ENCODE results near the gene NOL3.
"Not testable (repeated sequence)": the region's sequence is repeated elsewhere in the genome, so short reads cannot be mapped to it uniquely, and the experiment has no call there.

DNA sequence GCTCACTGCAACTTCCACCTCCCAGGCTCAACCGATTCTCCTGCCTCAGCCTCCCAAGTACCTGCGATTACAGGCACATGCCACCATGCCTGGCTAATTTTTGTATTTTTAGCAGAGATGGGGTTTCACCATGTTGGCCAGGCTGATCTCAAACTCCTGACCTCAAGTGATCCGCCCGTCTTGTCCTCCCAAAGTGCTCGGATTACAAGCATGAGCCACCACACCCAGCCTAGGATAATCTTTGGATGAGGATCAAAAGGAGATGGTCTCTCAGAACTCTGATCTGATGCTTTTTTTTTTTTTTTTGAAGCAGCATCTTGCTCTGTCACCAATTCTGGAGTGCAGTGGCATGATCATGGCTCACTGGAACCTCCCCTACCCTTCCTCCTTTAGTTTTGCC, 47.5 kb upstream of the NOL3 start:
- TF ChIP-seq POLR2A (IDR thresholded peaks at IDR 0.05), result not testable (repeated sequence)
- TF ChIP-seq, protein P1, sequence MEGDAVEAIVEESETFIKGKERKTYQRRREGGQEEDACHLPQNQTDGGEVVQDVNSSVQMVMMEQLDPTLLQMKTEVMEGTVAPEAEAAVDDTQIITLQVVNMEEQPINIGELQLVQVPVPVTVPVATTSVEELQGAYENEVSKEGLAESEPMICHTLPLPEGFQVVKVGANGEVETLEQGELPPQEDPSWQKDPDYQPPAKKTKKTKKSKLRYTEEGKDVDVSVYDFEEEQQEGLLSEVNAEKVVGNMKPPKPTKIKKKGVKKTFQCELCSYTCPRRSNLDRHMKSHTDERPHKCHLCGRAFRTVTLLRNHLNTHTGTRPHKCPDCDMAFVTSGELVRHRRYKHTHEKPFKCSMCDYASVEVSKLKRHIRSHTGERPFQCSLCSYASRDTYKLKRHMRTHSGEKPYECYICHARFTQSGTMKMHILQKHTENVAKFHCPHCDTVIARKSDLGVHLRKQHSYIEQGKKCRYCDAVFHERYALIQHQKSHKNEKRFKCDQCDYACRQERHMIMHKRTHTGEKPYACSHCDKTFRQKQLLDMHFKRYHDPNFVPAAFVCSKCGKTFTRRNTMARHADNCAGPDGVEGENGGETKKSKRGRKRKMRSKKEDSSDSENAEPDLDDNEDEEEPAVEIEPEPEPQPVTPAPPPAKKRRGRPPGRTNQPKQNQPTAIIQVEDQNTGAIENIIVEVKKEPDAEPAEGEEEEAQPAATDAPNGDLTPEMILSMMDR (IDR thresholded peaks at IDR 0.05), result not testable (repeated sequence)
